Measurements from ENCODE around the gene FBXW11. TPM values are rescaled to one million over a fixed set of nuclear protein-coding genes. Genes with fewer than 3 reads are reported as not detected.
A peak's percentile ranks its signal among the peaks of the same experiment; 100 is the strongest.

FBXW11 gene
- total RNA-seq, 1 donor from 2014 or later = 71.6 TPM

- Histone ChIP-seq H3K27me3 (ENCODE audit: control insufficient read depth, insufficient read depth, low read length) (no peaks in the 10 kb centered on the region), H3K36me3 (ENCODE audit: control insufficient read depth, insufficient read depth, low read length) (peaks cover 1% of the 10 kb centered on the region), H3K4me3 (ENCODE audit: low read depth, low read length) (no peak overlapping the region)
- DNase-seq (ENCODE audit: low read depth) (no peak), FAIRE-seq (no peak)
- no peak for TF ChIP-seq CTCF (IDR thresholded peaks at IDR 0.05; ENCODE audit: insufficient read depth, low read length, severe bottlenecking)
These were observed 95.3 kb downstream of the FBXW11 start for GRCh38 chr5:171911152-171911551.

- peaks cover 1% of the 10 kb centered on the region for H3K36me3 ChIP-seq (ENCODE audit: control insufficient read depth, insufficient read depth, low read length)
- H3K27me3 ChIP-seq (ENCODE audit: control insufficient read depth, insufficient read depth, low read length) = no peaks in the 10 kb centered on the region
- no peak overlapping the region for H3K4me3 ChIP-seq (ENCODE audit: low read depth, low read length)
- peak; percentile 64 for FAIRE-seq
- DNase-seq (ENCODE audit: low read depth) = no peak
- TF ChIP-seq CTCF (IDR thresholded peaks at IDR 0.05; ENCODE audit: insufficient read depth, low read length, severe bottlenecking) = no peak
These were observed 97.8 kb downstream of the FBXW11 start for GRCh38 chr5:171908638-171909037.

- H3K36me3 ChIP-seq (ENCODE audit: control insufficient read depth, insufficient read depth, low read length) = peaks cover 1% of the 10 kb centered on the region
- FAIRE-seq (no peak), DNase-seq (ENCODE audit: low read depth) (peak; percentile 51)
- peak; percentile 44 for TF ChIP-seq CTCF (IDR thresholded peaks at IDR 0.05; ENCODE audit: insufficient read depth, low read length, severe bottlenecking)
- no peak overlapping the region for H3K4me3 ChIP-seq (ENCODE audit: low read depth, low read length)
- H3K27me3 ChIP-seq (ENCODE audit: control insufficient read depth, insufficient read depth, low read length) = no peaks in the 10 kb centered on the region
These were observed 98.6 kb downstream of the FBXW11 start for GRCh38 chr5:171907725-171908343.

- Histone ChIP-seq H3K4me3 (ENCODE audit: low read depth, low read length) (no peak overlapping the region), H3K27me3 (ENCODE audit: control insufficient read depth, insufficient read depth, low read length) (no peaks in the 10 kb centered on the region), H3K36me3 (ENCODE audit: control insufficient read depth, insufficient read depth, low read length) (peaks cover 1% of the 10 kb centered on the region)
- TF ChIP-seq CTCF (IDR thresholded peaks at IDR 0.05; ENCODE audit: insufficient read depth, low read length, severe bottlenecking) = no peak
- no peak for FAIRE-seq
- DNase-seq (ENCODE audit: low read depth) = no peak
These were observed 99.5 kb downstream of the FBXW11 start for GRCh38 chr5:171906703-171907590.

GRCh38 chr5:171906066-171906570 is 100.3 kb downstream of the FBXW11 start:
- no peak for DNase-seq (ENCODE audit: low read depth)
- FAIRE-seq = no peak
- no peak for TF ChIP-seq CTCF (IDR thresholded peaks at IDR 0.05; ENCODE audit: insufficient read depth, low read length, severe bottlenecking)
- Histone ChIP-seq H3K27me3 (ENCODE audit: control insufficient read depth, insufficient read depth, low read length) (no peaks in the 10 kb centered on the region), H3K4me3 (ENCODE audit: low read depth, low read length) (no peak overlapping the region), H3K36me3 (ENCODE audit: control insufficient read depth, insufficient read depth, low read length) (peaks cover 1% of the 10 kb centered on the region)
